NCI-H345 (cell line): Measurements from ENCODE around the gene HDAC8.

Experiments used
- DNase-seq: peaks from one replicate; lab custom pipeline; 2025; lab: John Stamatoyannopoulos, UW

HDAC8 gene

GRCh38 chrX:72294497-72294896, 278.1 kb downstream of the HDAC8 start:
- no peak for DNase-seq

GRCh38 chrX:72282302-72282701, 290.3 kb downstream of the HDAC8 start:
- no peak for DNase-seq

- DNase-seq: no peak
Observed at GRCh38 chrX:72280321-72280845, 292.3 kb downstream of the HDAC8 start.
